Measurements from ENCODE around the gene MAP2K5.

MAP2K5 gene

DNA sequence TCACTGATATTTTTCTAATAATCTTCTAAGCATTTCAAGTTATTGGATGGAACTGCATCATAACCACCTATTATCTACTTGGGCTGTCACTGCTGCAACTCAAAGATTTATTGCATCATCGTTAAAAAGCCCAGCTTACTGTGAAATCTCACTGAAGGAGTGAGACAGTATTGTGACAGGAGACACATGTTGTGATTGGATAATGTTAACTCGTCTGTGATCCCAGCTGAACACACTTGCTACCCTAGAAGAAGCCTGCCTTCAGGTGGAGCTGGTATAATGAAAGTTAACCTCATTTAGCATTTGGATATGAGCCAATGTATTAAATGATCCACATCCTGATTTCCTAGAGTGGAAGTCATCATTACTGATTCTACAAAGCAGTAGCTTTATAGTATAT, 138.1 kb downstream of the MAP2K5 start (continued):
- TF ChIP-seq, protein P1, sequence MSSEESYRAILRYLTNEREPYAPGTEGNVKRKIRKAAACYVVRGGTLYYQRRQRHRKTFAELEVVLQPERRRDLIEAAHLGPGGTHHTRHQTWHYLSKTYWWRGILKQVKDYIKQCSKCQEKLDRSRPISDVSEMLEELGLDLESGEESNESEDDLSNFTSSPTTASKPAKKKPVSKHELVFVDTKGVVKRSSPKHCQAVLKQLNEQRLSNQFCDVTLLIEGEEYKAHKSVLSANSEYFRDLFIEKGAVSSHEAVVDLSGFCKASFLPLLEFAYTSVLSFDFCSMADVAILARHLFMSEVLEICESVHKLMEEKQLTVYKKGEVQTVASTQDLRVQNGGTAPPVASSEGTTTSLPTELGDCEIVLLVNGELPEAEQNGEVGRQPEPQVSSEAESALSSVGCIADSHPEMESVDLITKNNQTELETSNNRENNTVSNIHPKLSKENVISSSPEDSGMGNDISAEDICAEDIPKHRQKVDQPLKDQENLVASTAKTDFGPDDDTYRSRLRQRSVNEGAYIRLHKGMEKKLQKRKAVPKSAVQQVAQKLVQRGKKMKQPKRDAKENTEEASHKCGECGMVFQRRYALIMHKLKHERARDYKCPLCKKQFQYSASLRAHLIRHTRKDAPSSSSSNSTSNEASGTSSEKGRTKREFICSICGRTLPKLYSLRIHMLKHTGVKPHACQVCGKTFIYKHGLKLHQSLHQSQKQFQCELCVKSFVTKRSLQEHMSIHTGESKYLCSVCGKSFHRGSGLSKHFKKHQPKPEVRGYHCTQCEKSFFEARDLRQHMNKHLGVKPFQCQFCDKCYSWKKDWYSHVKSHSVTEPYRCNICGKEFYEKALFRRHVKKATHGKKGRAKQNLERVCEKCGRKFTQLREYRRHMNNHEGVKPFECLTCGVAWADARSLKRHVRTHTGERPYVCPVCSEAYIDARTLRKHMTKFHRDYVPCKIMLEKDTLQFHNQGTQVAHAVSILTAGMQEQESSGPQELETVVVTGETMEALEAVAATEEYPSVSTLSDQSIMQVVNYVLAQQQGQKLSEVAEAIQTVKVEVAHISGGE (tag by site-specific recombination; conservative IDR thresholded peaks at IDR 0.05; ENCODE audit: low read depth): no peak
- TF ChIP-seq ZBTB48 (tag by site-specific recombination; IDR thresholded peaks at IDR 0.05) (no peak), ZNF76 (tag by site-specific recombination; IDR thresholded peaks at IDR 0.05; ENCODE audit: borderline replicate concordance, low read depth) (no peak), EGR2 (tag by site-specific recombination; IDR thresholded peaks at IDR 0.05; ENCODE audit: low read depth) (no peak), ZNF561 (tag by site-specific recombination; IDR thresholded peaks at IDR 0.05; ENCODE audit: borderline replicate concordance) (peak; percentile 71; the same call in 1 of the 2 replicates), ZNF280D (tag by site-specific recombination; IDR thresholded peaks at IDR 0.05) (no peak), BCL11A (tag by site-specific recombination; IDR thresholded peaks at IDR 0.05; ENCODE audit: low read depth) (no peak), OSR2 (tag by site-specific recombination; IDR thresholded peaks at IDR 0.05) (peak; percentile 69), ZNF24 (tag by site-specific recombination; IDR thresholded peaks at IDR 0.05) (peak; percentile 45; the same call in 1 of the 2 replicates), ZFHX2 (tag by site-specific recombination; conservative IDR thresholded peaks at IDR 0.05) (no peak), ZBTB8A (tag by site-specific recombination; IDR thresholded peaks at IDR 0.05) (no peak), ZNF677 (tag by site-specific recombination; IDR thresholded peaks at IDR 0.05) (no peak), ZNF776 (tag by site-specific recombination; IDR thresholded peaks at IDR 0.05; ENCODE audit: borderline replicate concordance) (no peak), TRIM28 (IDR thresholded peaks at IDR 0.05; ENCODE audit: borderline replicate concordance, low read length) (peak; percentile 77; the same call in 1 of the 2 replicates), ZNF518A (tag by site-specific recombination; conservative IDR thresholded peaks at IDR 0.05; ENCODE audit: low read depth) (peak; percentile 65), ZNF354C (tag by site-specific recombination; IDR thresholded peaks at IDR 0.05; ENCODE audit: borderline replicate concordance, low read depth) (no peak), RBAK (tag by site-specific recombination; IDR thresholded peaks at IDR 0.05) (no peak), ZNF792 (tag by site-specific recombination; IDR thresholded peaks at IDR 0.05) (no peak), ZNF660 (tag by site-specific recombination; IDR thresholded peaks at IDR 0.05) (0 out of 2 replicates have a peak, but pooled peaks have one; percentile 59), MEIS1 (CRISPR knock-in tag; IDR thresholded peaks at IDR 0.05; ENCODE audit: borderline replicate concordance) (peak; percentile 69; the same call in 1 of the 2 replicates), ZNF221 (tag by site-specific recombination; IDR thresholded peaks at IDR 0.05; ENCODE audit: borderline replicate concordance) (no peak), ZNF837 (tag by site-specific recombination; IDR thresholded peaks at IDR 0.05) (no peak), ZNF670 (tag by site-specific recombination; IDR thresholded peaks at IDR 0.05; ENCODE audit: low read depth) (no peak), YY1 (tag by site-specific recombination; IDR thresholded peaks at IDR 0.05) (no peak), ZNF114 (tag by site-specific recombination; IDR thresholded peaks at IDR 0.05) (no peak), ZNF366 (tag by site-specific recombination; conservative IDR thresholded peaks at IDR 0.05) (peak; percentile 42; the same call in 1 of the 2 replicates), ZNF610 (tag by site-specific recombination; IDR thresholded peaks at IDR 0.05; ENCODE audit: borderline replicate concordance) (peak; percentile 58; the same call in 1 of the 2 replicates)
- TF ChIP-seq, protein P2, sequence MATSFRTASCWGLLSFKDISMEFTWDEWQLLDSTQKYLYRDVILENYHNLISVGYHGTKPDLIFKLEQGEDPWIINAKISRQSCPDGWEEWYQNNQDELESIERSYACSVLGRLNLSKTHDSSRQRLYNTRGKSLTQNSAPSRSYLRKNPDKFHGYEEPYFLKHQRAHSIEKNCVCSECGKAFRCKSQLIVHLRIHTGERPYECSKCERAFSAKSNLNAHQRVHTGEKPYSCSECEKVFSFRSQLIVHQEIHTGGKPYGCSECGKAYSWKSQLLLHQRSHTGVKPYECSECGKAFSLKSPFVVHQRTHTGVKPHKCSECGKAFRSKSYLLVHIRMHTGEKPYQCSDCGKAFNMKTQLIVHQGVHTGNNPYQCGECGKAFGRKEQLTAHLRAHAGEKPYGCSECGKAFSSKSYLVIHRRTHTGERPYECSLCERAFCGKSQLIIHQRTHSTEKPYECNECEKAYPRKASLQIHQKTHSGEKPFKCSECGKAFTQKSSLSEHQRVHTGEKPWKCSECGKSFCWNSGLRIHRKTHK (tag by site-specific recombination; IDR thresholded peaks at IDR 0.05): no peak
